Stimulated activated CD4-positive, alpha-beta T cell treated with anti-CD3 and anti-CD28 coated beads, Interleukin-2, amount 100 ng/mL, for 48 hours (primary cell): Measurements from ENCODE around the gene LST1.

Experiments
- DNase-seq, 2 donors: peaks; one replicate each; pipeline ENCODE4 v3.0.0-alpha.2; 2020

Gene LST1

DNA sequence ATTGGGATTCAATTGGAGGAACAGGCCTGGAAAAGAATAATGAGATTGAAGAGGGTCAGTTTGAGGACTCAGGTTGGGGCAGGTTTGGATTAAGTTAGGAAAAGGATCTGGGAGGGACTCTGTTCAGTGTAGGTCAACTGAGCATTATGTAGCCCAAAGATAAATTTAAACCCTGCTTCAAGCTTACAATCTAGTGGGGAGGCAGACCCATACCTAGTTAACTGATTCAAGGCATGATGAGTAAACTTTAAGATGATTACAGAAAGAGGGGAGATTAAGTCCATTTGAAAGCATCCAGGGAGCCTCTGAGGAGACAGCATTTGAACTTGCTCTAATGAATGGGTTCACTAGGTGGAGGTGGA lies 25.4 kb upstream of the LST1 start:
- no peak for DNase-seq

- DNase-seq: no peak
Measured at GRCh38 chr6:31567531-31568370, 18.3 kb upstream of the LST1 start.

GRCh38 chr6:31568537-31568961 lies 17.5 kb upstream of the LST1 start:
- no peak for DNase-seq

- DNase-seq: no peak
Measured at GRCh38 chr6:31569861-31570536, 16.1 kb upstream of the LST1 start.

GRCh38 chr6:31572041-31572911 lies 13.8 kb upstream of the LST1 start, which contains the start of gene LTA:
LTA (plus strand) TSS chr6:31572289; CDS start chr6:31572743, 454 bp downstream.
- DNase-seq: peak in 1 of 2 donors; percentile 75

DNA sequence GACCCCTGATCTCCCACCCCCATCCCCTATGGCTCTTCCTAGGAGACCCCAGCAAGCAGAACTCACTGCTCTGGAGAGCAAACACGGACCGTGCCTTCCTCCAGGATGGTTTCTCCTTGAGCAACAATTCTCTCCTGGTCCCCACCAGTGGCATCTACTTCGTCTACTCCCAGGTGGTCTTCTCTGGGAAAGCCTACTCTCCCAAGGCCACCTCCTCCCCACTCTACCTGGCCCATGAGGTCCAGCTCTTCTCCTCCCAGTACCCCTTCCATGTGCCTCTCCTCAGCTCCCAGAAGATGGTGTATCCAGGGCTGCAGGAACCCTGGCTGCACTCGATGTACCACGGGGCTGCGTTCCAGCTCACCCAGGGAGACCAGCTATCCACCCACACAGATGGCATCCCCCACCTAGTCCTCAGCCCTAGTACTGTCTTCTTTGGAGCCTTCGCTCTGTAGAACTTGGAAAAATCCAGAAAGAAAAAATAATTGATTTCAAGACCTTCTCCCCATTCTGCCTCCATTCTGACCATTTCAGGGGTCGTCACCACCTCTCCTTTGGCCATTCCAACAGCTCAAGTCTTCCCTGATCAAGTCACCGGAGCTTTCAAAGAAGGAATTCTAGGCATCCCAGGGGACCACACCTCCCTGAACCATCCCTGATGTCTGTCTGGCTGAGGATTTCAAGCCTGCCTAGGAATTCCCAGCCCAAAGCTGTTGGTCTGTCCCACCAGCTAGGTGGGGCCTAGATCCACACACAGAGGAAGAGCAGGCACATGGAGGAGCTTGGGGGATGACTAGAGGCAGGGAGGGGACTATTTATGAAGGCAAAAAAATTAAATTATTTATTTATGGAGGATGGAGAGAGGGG lies 12.6 kb upstream of the LST1 start:
- DNase-seq: no peak

DNA sequence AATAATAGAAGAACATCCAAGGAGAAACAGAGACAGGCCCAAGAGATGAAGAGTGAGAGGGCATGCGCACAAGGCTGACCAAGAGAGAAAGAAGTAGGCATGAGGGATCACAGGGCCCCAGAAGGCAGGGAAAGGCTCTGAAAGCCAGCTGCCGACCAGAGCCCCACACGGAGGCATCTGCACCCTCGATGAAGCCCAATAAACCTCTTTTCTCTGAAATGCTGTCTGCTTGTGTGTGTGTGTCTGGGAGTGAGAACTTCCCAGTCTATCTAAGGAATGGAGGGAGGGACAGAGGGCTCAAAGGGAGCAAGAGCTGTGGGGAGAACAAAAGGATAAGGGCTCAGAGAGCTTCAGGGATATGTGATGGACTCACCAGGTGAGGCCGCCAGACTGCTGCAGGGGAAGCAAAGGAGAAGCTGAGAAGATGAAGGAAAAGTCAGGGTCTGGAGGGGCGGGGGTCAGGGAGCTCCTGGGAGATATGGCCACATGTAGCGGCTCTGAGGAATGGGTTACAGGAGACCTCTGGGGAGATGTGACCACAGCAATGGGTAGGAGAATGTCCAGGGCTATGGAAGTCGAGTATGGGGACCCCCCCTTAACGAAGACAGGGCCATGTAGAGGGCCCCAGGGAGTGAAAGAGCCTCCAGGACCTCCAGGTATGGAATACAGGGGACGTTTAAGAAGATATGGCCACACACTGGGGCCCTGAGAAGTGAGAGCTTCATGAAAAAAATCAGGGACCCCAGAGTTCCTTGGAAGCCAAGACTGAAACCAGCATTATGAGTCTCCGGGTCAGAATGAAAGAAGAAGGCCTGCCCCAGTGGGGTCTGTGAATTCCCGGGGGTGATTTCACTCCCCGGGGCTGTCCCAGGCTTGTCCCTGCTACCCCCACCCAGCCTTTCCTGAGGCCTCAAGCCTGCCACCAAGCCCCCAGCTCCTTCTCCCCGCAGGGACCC lies 11.7 kb upstream of the LST1 start:
- DNase-seq: no peak

DNA sequence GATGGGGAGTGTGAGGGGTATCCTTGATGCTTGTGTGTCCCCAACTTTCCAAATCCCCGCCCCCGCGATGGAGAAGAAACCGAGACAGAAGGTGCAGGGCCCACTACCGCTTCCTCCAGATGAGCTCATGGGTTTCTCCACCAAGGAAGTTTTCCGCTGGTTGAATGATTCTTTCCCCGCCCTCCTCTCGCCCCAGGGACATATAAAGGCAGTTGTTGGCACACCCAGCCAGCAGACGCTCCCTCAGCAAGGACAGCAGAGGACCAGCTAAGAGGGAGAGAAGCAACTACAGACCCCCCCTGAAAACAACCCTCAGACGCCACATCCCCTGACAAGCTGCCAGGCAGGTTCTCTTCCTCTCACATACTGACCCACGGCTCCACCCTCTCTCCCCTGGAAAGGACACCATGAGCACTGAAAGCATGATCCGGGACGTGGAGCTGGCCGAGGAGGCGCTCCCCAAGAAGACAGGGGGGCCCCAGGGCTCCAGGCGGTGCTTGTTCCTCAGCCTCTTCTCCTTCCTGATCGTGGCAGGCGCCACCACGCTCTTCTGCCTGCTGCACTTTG lies 10.7 kb upstream of the LST1 start, which contains the start of gene TNF:
TSS of gene TNF (plus strand) at position 231 of the 567 bp plus-strand sequence. CDS start at position 408, 177 bp downstream.
- DNase-seq: peak; percentile 79 to 80

DNA sequence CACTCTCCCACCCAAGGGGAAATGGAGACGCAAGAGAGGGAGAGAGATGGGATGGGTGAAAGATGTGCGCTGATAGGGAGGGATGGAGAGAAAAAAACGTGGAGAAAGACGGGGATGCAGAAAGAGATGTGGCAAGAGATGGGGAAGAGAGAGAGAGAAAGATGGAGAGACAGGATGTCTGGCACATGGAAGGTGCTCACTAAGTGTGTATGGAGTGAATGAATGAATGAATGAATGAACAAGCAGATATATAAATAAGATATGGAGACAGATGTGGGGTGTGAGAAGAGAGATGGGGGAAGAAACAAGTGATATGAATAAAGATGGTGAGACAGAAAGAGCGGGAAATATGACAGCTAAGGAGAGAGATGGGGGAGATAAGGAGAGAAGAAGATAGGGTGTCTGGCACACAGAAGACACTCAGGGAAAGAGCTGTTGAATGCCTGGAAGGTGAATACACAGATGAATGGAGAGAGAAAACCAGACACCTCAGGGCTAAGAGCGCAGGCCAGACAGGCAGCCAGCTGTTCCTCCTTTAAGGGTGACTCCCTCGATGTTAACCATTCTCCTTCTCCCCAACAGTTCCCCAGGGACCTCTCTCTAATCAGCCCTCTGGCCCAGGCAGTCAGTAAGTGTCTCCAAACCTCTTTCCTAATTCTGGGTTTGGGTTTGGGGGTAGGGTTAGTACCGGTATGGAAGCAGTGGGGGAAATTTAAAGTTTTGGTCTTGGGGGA lies 10.0 kb upstream of the LST1 start:
- no peak for DNase-seq

- no peak for DNase-seq
Measured at GRCh38 chr6:31576897-31577578, 9.0 kb upstream of the LST1 start.

DNA sequence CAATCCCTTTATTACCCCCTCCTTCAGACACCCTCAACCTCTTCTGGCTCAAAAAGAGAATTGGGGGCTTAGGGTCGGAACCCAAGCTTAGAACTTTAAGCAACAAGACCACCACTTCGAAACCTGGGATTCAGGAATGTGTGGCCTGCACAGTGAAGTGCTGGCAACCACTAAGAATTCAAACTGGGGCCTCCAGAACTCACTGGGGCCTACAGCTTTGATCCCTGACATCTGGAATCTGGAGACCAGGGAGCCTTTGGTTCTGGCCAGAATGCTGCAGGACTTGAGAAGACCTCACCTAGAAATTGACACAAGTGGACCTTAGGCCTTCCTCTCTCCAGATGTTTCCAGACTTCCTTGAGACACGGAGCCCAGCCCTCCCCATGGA lies 8.5 kb upstream of the LST1 start:
- DNase-seq: no peak

DNA sequence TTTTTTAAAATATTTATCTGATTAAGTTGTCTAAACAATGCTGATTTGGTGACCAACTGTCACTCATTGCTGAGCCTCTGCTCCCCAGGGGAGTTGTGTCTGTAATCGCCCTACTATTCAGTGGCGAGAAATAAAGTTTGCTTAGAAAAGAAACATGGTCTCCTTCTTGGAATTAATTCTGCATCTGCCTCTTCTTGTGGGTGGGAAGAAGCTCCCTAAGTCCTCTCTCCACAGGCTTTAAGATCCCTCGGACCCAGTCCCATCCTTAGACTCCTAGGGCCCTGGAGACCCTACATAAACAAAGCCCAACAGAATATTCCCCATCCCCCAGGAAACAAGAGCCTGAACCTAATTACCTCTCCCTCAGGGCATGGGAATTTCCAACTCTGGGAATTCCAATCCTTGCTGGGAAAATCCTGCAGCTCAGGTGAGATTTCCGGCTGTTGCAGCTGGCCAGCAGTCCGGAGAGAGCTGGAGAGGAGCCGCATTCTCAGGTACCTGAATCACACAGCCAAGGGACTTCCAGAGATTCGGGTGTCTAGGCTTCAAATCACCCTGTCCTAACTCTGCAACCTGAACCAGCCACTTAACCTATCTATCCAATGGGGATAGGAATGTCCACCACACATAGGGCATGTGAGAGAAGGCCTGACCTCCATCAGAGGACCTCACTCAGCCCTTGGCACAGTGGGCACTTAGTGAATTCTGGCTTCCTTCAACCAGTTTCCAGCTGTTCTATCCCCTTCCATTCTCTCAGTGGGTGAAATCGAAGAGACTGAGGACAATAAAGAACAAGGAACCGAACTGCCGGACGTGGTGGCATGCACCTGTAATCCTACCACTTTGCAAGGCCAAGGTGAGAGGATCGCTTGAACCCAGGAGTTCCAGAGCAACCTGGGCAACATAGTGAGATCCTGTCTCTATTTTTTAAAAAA lies 7.6 kb upstream of the LST1 start:
- no peak for DNase-seq

- no peak for DNase-seq
Measured at GRCh38 chr6:31579119-31579505, 7.0 kb upstream of the LST1 start.

DNA sequence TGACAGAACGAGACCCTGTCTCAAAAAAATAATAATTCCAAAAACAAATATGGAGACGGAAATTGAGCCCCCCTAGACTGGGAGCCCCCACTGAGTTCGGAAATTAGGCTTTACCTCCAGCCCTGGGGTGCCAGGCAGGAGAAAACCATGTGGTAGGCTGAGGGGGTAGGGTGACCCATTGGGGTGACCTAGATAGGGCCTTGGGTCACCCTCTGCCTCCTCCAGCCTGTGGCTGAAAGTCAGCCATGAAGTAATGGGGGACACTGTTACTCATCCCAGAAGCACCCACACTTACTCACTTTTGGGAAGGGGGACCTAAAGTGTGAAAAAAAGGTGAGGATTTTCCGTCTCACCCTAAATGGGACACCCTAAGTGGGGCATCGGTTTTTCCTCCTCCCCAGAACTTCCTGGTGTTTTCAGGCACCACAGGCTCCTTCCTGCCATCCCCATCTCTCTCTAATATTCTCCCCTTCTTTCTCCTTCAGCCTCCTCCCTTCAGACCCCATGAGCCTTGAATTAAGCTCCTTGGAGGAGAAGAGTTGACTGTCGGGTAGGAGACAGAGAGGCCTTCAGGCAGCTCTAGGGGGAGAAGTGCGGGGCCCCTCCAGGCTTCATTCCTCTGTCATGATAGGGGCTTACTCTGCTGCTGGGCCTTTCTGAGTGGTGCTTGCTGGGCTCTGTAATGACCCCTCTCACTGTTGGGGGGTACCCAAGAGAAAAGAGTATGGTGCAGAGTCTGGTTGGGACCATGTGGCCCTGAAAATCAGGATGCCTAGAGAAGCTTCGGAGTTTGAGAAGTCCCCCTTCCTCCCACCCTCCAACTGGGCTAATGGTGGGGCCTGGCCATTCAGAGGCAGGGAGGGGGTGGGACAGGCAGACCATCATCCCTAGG lies 6.3 kb upstream of the LST1 start:
- DNase-seq: no peak

- no peak for DNase-seq
Measured at GRCh38 chr6:31580438-31580740, 5.7 kb upstream of the LST1 start.

GRCh38 chr6:31580807-31581433 lies 5.2 kb upstream of the LST1 start:
- DNase-seq: peak; percentile 91 to 94
